Superior temporal gyrus (tissue), 1 donor: Measurements from ENCODE around the gene TAB3.

Experiments used
- DNase-seq: peaks from one replicate; pipeline ENCODE4 v3.0.0-alpha.2; 2016; ENCODE audit errors: extremely low spot score

The TAB3 gene

GRCh38 chrX:30885136-30885535, 3.9 kb downstream of the TAB3 start:
- no peak for DNase-seq

GRCh38 chrX:30883138-30883537, 5.9 kb downstream of the TAB3 start:
- DNase-seq: no peak

DNA sequence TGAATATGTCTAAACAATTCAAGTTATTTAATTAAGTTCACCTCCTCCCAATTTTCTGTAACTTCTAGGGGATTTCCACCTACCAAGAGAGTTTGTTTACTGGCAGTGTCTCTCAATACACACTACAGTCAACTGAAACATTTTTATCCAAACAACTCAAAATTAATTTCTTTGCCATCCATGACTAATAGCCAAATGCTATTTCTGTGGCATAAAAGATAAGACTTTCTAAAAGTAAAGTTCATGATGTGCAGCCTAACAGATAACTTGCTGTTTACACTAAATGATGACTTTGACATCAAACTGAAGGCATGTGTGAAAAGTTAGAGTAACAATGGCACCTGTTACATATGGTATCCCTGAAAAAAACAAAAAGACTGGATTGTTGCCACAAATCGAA, 7.3 kb downstream of the TAB3 start:
- no peak for DNase-seq

GRCh38 chrX:30881390-30881789, 7.7 kb downstream of the TAB3 start:
- DNase-seq: no peak

GRCh38 chrX:30880058-30880457, 9.0 kb downstream of the TAB3 start:
- DNase-seq: no peak

- no peak for DNase-seq
Measured at GRCh38 chrX:30876367-30876766, 12.7 kb downstream of the TAB3 start.

GRCh38 chrX:30875957-30876356, 13.1 kb downstream of the TAB3 start:
- no peak for DNase-seq

GRCh38 chrX:30874851-30875250, 14.2 kb downstream of the TAB3 start:
- DNase-seq: no peak

DNA sequence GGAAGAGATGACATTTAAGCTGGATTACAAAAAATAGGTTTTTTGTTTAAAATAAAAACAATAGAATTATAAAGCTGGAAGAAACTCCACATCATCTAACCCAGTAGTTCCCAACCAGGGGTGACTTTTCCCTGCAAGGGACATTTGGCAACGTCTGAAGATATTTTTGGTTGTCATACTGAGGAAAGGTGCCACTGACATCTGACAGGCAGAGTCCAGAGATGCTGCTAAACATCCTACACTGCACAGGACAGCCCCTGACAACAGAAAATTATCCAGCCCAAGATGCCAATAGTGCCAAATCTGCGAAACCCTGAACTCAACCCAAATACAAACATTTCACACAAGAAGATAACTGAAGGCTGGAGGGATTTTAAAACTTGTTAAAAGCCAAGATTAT, 18.5 kb downstream of the TAB3 start:
- no peak for DNase-seq

GRCh38 chrX:30865612-30866011, 23.4 kb downstream of the TAB3 start:
- no peak for DNase-seq

DNA sequence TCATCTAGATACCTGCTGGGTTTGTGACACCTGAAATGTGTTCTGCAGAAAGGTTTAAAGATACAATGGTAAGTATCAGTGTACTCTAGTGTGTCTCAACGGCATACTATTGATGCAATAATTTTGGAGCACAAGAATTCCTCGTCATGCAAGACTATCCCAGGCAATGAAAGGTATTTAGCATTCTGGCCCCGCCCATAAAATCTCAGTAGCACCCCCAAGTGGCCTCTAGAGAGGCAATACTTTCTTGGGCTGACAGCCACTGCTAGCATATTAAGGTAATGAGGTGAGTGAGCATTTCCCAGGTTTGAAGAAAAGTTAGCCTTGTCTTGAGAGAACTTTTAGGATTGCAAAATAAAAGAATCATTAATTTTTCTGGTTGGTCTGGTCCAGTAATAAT, 24.0 kb downstream of the TAB3 start:
- DNase-seq: no peak

- no peak for DNase-seq
Measured at GRCh38 chrX:30864383-30864785, 24.7 kb downstream of the TAB3 start.

- DNase-seq: no peak
Measured at GRCh38 chrX:30863974-30864373, 25.1 kb downstream of the TAB3 start.

- DNase-seq: no peak
Measured at GRCh38 chrX:30858098-30858497, 31.0 kb downstream of the TAB3 start.

GRCh38 chrX:30851449-30851848, 37.6 kb downstream of the TAB3 start:
- DNase-seq: no peak

- DNase-seq: no peak
Measured at GRCh38 chrX:30835373-30835772, 53.7 kb downstream of the TAB3 start.

GRCh38 chrX:30833896-30834295, 55.2 kb downstream of the TAB3 start:
- DNase-seq: no peak

DNA sequence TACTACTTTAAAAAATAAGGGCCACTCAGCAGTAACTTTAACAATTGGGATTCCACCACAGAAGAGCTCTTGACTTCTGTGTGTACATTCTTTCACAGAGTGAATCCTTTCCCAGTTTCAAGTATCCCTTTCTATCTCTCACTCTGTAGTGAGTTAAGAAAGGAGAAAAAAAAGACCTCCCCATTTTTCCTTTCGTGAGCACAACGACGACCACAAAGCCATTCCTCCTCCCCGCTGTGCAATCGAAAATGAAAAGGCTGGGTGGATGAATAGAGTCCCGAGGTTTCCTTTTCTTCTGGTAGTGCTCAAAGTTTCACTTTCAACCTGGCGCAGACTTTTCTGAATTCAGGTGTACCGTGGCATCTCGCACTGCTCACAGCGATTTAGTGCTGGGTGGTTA, 58.0 kb downstream of the TAB3 start:
- DNase-seq: no peak

GRCh38 chrX:30830326-30830943, 58.6 kb downstream of the TAB3 start:
- DNase-seq: no peak

GRCh38 chrX:30824275-30824674, 64.8 kb downstream of the TAB3 start:
- no peak for DNase-seq

- no peak for DNase-seq
Measured at GRCh38 chrX:30822764-30823163, 66.3 kb downstream of the TAB3 start.

DNA sequence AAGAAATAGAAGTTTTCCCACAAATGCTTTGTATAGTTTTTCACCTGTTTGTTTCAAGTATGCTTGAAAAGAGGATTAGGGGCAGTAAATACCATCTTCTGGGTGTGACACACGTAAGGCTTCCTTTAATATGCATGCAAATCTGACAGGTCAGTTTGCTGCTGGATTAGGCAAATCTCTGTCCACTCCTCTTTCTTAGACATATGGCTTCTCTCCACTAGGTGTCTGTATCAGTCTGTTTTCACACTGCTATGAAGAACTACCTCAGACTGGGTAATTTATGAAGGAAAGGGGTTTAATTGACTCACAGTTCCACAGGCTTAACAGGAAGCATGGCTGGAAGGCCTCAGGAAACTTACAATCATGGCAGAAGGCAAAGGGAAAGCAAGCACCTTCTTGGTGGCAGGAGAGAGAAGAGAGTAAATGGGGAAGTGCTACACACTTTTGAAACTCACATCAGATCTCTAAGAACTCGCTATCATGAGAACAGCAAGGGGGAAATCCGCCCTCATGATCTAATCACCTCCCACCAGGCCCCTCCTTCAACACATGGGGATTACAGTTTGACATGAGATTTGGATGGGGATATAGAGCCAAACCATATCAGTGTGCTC, 66.9 kb downstream of the TAB3 start:
- no peak for DNase-seq

DNA sequence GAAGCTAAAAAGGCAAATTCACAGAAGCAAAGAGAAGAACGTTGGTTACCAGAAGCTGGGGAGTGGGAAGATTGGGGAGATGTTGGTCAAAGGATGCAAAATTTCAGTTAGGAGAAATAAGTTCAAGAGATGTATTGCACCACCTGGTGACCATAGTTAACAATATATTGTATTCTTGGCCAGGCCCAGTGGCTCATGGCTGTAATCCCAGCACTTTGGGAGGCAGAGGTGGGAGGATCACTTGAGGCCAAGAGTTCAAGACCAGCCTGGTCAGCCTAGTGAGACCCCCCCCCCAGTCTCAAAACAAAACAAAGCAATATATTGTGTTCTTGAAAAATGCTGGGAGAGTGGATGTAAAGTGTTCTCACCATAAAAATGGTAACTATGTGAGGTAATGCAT, 67.9 kb downstream of the TAB3 start:
- no peak for DNase-seq

- no peak for DNase-seq
Measured at GRCh38 chrX:30819080-30819479, 70.0 kb downstream of the TAB3 start.
